GM12865 (cell line): Measurements from ENCODE around the gene ABCC4.

Experiments used
- DNase-seq: peaks from one replicate; pipeline ENCODE4 v3.0.0; 2010; ENCODE audit warnings: low read depth
- H3K4me3 ChIP-seq: 2 replicates; pipeline ENCODE4 v1.5.1; 2011; ENCODE audit warnings: mild to moderate bottlenecking, low read depth, low read length, control low read depth
- TF ChIP-seq, protein P1 (sequence below): IDR thresholded peaks from 2 replicates; pipeline ENCODE4 v1.5.1; 2011; ENCODE audit warnings: low read length, control low read depth, low read depth, inconsistent platforms; ENCODE audit not compliant: insufficient read depth; ENCODE audit errors: missing control alignments

ABCC4 gene

DNA sequence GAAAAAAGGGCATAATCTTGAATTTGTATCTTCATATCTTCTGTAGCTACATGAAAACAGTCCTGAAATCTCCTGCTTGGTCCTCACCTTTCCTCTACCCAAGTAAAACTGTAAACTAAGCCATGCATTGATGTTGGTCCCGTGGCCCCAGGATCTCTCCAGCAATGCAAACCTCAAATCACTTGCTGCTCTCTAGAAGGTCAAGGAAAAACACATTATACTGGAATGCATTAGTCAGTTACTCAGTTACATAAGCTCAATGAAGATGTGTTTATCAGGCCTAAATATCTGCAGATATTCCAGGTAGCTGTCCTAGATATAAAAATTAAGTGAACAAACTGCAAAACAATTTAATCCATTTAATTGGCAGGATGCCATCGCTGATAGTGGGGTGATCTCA is 261.8 kb downstream of the ABCC4 start:
- no peak overlapping the region for H3K4me3 ChIP-seq
- DNase-seq = no peak
- TF ChIP-seq, protein P1, sequence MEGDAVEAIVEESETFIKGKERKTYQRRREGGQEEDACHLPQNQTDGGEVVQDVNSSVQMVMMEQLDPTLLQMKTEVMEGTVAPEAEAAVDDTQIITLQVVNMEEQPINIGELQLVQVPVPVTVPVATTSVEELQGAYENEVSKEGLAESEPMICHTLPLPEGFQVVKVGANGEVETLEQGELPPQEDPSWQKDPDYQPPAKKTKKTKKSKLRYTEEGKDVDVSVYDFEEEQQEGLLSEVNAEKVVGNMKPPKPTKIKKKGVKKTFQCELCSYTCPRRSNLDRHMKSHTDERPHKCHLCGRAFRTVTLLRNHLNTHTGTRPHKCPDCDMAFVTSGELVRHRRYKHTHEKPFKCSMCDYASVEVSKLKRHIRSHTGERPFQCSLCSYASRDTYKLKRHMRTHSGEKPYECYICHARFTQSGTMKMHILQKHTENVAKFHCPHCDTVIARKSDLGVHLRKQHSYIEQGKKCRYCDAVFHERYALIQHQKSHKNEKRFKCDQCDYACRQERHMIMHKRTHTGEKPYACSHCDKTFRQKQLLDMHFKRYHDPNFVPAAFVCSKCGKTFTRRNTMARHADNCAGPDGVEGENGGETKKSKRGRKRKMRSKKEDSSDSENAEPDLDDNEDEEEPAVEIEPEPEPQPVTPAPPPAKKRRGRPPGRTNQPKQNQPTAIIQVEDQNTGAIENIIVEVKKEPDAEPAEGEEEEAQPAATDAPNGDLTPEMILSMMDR = no peak

DNA sequence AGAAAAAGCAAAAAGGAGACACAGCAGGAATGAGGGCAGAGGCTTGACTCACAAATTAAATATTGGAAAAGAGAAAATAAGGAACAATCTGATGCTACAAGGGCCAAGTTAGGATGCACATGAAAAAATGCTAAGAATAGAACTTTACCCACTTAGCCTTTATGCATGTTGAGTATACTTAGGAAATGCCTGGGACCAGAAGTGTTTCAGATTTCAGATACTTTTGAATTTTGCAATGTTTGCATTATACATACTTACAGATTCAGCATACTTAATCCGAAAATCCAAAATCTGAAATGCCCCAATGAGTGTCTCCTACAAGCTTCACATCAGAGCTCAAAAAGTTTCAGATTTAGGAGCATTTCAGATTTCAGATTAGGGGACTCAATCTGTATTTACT is 262.3 kb downstream of the ABCC4 start:
- no peak for DNase-seq
- no peak overlapping the region for H3K4me3 ChIP-seq
- TF ChIP-seq, protein P1 = no peak

DNA sequence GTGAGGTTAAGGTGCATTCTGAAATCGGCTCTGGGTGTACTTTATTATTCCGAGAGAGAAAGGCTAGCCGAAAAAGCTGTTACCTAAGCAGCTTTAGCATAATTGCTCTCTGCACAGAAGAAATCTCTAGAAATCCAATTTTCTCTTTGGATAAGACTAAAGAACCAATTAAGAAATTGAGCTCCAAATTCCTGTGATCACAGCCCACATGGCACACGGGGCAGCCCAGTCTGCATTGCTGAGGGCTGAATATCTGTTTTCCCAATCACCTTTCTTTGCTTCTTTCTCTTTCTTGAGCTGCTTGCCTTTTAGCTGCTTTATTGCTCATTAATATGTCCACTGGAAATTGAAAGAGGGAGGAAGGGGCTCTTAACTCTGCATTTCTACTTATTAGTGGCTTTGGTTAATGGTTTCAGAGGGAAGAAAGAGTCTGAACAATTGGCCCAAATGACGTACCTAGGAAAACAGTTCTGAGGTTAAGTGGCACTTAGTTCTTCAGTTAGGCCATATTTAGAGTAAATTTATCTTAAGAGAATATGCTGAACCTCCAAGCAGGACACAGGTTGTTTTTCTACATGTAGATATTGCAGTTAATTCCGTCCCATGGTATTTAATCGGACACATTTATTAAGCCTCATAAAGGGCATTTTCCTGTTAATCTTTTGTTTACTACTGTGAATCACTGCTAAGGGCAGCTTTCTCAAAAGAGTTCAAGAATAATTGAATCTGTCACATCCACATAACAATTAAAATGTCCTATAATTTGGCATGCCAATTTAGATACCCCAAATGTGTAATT is 265.7 kb downstream of the ABCC4 start:
- DNase-seq = no peak
- TF ChIP-seq, protein P1 = no peak
- no peak overlapping the region for H3K4me3 ChIP-seq

DNA sequence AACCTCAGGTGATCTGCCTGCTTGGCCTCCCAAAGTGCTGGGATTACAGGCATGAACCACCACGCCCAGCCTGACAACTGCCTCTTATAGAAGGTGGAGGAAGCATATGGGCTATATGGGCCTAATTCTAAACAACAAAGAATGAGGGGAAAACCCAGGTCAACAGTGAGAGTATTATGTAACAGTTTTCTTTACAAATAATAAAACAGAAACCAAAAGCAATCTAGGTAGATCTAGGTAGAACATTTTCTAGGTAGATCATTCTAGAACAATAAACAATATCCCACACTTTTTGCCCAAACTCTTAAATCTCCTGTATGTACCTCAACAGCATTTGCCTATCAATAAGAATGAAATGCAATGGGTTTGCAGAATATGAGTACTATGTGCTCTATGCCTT is 267.4 kb downstream of the ABCC4 start:
- DNase-seq = peak; percentile 15
- TF ChIP-seq, protein P1 = no peak
- no peak overlapping the region for H3K4me3 ChIP-seq

DNA sequence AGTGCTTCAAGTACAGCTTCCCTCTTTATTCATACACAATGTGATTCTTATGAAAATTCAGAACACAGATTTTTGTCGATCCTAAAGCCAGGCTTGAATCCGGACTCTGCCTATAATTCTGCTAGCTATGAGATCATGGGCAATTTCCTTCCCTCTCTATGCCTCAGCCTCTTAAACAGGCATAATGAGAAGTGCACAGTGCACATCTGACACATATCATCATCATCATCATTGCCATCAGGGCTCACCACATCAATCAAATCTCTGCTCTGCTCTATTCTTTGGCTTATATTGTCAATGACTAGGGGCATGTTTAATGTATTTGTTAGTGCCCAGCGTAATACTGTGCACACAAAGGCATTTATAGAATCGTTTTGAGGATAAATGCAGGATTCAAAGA is 269.1 kb downstream of the ABCC4 start:
- H3K4me3 ChIP-seq = no peak overlapping the region
- TF ChIP-seq, protein P1 = no peak
- DNase-seq = no peak

DNA sequence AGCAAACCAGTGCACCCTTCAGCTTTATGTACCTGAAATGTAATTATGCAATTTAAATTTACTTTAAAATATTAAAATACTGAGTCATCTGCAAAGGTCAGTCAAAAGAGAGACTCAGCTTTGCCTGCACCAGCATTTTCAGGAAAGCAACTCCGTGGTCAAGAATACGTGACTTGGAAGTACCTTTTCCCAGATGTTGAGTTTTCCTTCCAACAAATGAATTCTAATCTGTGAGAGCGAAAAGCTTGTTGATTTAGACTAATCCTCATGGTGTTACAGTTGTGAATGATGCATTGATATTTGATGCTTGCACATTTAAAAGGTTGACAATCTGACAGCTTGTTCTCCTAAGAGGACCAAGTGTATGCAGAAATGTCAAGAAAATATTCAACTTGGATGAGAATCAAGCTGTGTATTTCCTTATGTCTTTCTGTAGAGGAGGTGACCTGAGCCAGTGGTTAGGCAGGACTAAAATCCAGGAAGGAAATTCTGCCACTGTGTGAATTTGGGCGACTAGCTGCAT is 270.4 kb downstream of the ABCC4 start:
- H3K4me3 ChIP-seq = no peak overlapping the region
- no peak for DNase-seq
- TF ChIP-seq, protein P1 = no peak
